ENCODE data around the gene KIF21A. TPM values are rescaled to one million over a fixed set of nuclear protein-coding genes. Genes with fewer than 3 reads are reported as not detected.

KIF21A gene
- total and polyA plus RNA-seq, 2 donors (not counting 3 experiments of a cell fraction or from before 2014, with no cell fraction given), result 1.8 to 10.1 TPM

GRCh38 chr12:39483597-39483996, 40.7 kb upstream of the KIF21A start:
- no peaks in the 10 kb centered on the region for H3K9me1 ChIP-seq (replicated peaks; ENCODE audit: control insufficient read depth, extremely low read depth, insufficient read depth, low read length)
- intact Hi-C loops (cut with micrococcal nuclease) (no loop called here), dilution Hi-C loops (cut with MboI; ENCODE audit: extremely low pct_ligation_motif_present, low sequenced_read_pairs) (no loop called here)
- no peaks in the 10 kb centered on the region for H3K36me3 ChIP-seq (ENCODE audit: control insufficient read depth in 2 of 2, extremely low read depth in 1 of 2, insufficient read depth in 2 of 2, low read length in 2 of 2)
- no peaks in the 10 kb centered on the region for H3K4me1 ChIP-seq (ENCODE audit: control insufficient read depth, extremely low read depth, insufficient read depth, low read length)
- ChIA-PET CTCF (no interaction called here), POLR2A (no interaction called here)
- TF ChIP-seq POLR2A (IDR thresholded peaks at IDR 0.05; ENCODE audit: low read depth, low read length), result no peak
- BruUV-seq (replicated peaks), result no TSS peak
- DNase-seq (ENCODE audit: low read depth, low spot score) (no peak), FAIRE-seq (no peak)
- H2AFZ ChIP-seq (ENCODE audit: low read depth, low read length), result no peak overlapping the region
- H3K4me2 ChIP-seq (ENCODE audit: insufficient read depth, low read length), result no peak overlapping the region
- H3K27me3 ChIP-seq (ENCODE audit: control insufficient read depth in 2 of 2, insufficient read depth in 2 of 2, low read length in 2 of 2), result no peaks in the 10 kb centered on the region
- no peak overlapping the region for H3K27ac ChIP-seq (ENCODE audit: insufficient read depth, low read depth, low read length)
- H3K9ac ChIP-seq (replicated peaks; ENCODE audit: extremely low read depth, insufficient read depth, low read length), result no peak overlapping the region
- H3K4me3 ChIP-seq (replicated peaks in 1 of 3; ENCODE audit: insufficient read depth in 1 of 3, low read depth in 1 of 3, low read length in 3 of 3), result no peak overlapping the region
- H3K9me3 ChIP-seq (replicated peaks; ENCODE audit: control insufficient read depth, insufficient read depth, low read length), result no peaks in the 10 kb centered on the region
- no peaks in the 10 kb centered on the region for H4K20me1 ChIP-seq (replicated peaks; ENCODE audit: control insufficient read depth, extremely low read depth, insufficient read depth, low read length)
- no peaks in the 10 kb centered on the region for H3K79me2 ChIP-seq (ENCODE audit: control insufficient read depth, insufficient read depth, low read length)

- DNase-seq (ENCODE audit: low read depth, low spot score) (no peak), FAIRE-seq (no peak)
- Histone ChIP-seq H3K4me2 (ENCODE audit: insufficient read depth, low read length) (no peak overlapping the region), H3K9ac (replicated peaks; ENCODE audit: extremely low read depth, insufficient read depth, low read length) (no peak overlapping the region), H3K27ac (ENCODE audit: insufficient read depth, low read depth, low read length) (no peak overlapping the region), H3K27me3 (ENCODE audit: control insufficient read depth in 2 of 2, insufficient read depth in 2 of 2, low read length in 2 of 2) (no peaks in the 10 kb centered on the region), H4K20me1 (replicated peaks; ENCODE audit: control insufficient read depth, extremely low read depth, insufficient read depth, low read length) (no peaks in the 10 kb centered on the region), H3K9me3 (replicated peaks; ENCODE audit: control insufficient read depth, insufficient read depth, low read length) (no peaks in the 10 kb centered on the region), H3K9me1 (replicated peaks; ENCODE audit: control insufficient read depth, extremely low read depth, insufficient read depth, low read length) (no peaks in the 10 kb centered on the region), H3K36me3 (ENCODE audit: control insufficient read depth in 2 of 2, extremely low read depth in 1 of 2, insufficient read depth in 2 of 2, low read length in 2 of 2) (no peaks in the 10 kb centered on the region), H3K4me3 (replicated peaks in 1 of 3; ENCODE audit: insufficient read depth in 1 of 3, low read depth in 1 of 3, low read length in 3 of 3) (no peak overlapping the region), H3K79me2 (ENCODE audit: control insufficient read depth, insufficient read depth, low read length) (no peaks in the 10 kb centered on the region), H3K4me1 (ENCODE audit: control insufficient read depth, extremely low read depth, insufficient read depth, low read length) (no peaks in the 10 kb centered on the region), H2AFZ (ENCODE audit: low read depth, low read length) (no peak overlapping the region)
- CTCF ChIA-PET, result interaction anchor here (1.1 kb wide), 1 partner anchor 9 kb away, joined by 3 read pairs; no protein-coding TSS in a partner anchor
- no TSS peak for BruUV-seq (replicated peaks)
- intact Hi-C loops (cut with micrococcal nuclease) (no loop called here), dilution Hi-C loops (cut with MboI; ENCODE audit: extremely low pct_ligation_motif_present, low sequenced_read_pairs) (no loop called here)
- no peak for TF ChIP-seq FOS (IDR thresholded peaks at IDR 0.05; ENCODE audit: borderline replicate concordance, insufficient read depth, low read length)
- TF ChIP-seq CTCF (IDR thresholded peaks at IDR 0.05; ENCODE audit: extremely low read depth in 1 of 2, insufficient read depth in 1 of 2, low read depth in 1 of 2, low read length in 2 of 2), result no peak
- TF ChIP-seq EZH2 (IDR thresholded peaks at IDR 0.05; ENCODE audit: borderline replicate concordance, low read depth, low read length, severe bottlenecking), result no peak
- no peak for TF ChIP-seq JUN (IDR thresholded peaks at IDR 0.05; ENCODE audit: borderline replicate concordance, insufficient read depth, insufficient read length, low read depth)
- TF ChIP-seq MYC (IDR thresholded peaks at IDR 0.05; ENCODE audit: low read depth, low read length), result no peak
- no peak for TF ChIP-seq MAX (IDR thresholded peaks at IDR 0.05; ENCODE audit: insufficient read depth, insufficient read length)
- TF ChIP-seq POLR2A (IDR thresholded peaks at IDR 0.05; ENCODE audit: low read depth, low read length), result no peak
- POLR2A ChIA-PET, result no interaction called here
Observed at GRCh38 chr12:39483042-39483441, 40.1 kb upstream of the KIF21A start.

Measured in endothelial cell of umbilical vein (primary cell).